ENCODE measurements around the gene UNC13C.
"Not testable (repeated sequence)": the region's sequence is repeated elsewhere in the genome, so short reads cannot be mapped to it uniquely, and the experiment has no call there.

UNC13C gene

DNA sequence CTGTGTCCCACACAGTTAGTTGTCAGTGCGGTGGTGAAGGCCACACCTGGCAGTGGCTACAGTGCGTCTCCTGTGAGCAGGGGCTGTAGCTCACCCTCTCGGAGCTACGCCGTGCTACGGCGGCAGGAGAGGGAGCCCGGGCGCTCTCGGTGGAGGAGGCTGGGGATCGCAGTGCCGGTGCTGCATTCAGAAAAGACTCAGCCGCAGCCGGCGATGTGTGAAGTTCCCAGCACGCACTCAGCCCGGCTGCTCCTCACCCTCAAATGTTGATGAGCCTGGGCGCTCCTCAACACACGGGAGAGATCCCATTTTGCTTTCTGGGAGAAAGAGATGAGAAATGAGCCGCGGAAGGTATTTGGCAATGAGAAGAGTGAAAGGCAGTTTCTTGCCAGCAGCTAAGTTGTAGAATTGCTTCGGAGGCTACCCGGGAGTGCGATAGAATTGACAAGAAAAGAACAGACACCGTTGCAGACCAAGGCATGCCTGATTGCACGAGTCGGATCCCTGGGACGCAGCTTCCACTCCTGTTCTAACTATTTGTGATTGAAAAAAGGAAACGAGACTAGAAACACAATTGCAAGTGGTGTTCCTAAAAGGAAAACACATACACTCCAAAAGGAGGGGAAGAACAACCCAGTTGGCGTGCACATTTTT lies at the start of gene UNC13C:
Gene UNC13C, plus strand, starts transcription at position 189 of the 654 bp plus-strand sequence. CDS start 34,463 bp downstream, outside the sequence.
- no peak for FAIRE-seq

GRCh38 chr15:53936137-53936536 lies 42.1 kb upstream of the UNC13C start:
- FAIRE-seq (no peak), DNase-seq (ENCODE audit: insufficient read length, low spot score) (no peak)

More for the DNA sequence above, at the start of gene UNC13C:
- DNase-seq (ENCODE audit: insufficient read length, low spot score): no peak

GRCh38 chr15:53937632-53938031 lies 40.6 kb upstream of the UNC13C start:
- not testable (repeated sequence) for FAIRE-seq; DNase-seq (ENCODE audit: insufficient read length, low spot score)

- FAIRE-seq (no peak), DNase-seq (ENCODE audit: insufficient read length, low spot score) (no peak)
These were observed 27.7 kb upstream of the UNC13C start for GRCh38 chr15:53950572-53950971.

DNA sequence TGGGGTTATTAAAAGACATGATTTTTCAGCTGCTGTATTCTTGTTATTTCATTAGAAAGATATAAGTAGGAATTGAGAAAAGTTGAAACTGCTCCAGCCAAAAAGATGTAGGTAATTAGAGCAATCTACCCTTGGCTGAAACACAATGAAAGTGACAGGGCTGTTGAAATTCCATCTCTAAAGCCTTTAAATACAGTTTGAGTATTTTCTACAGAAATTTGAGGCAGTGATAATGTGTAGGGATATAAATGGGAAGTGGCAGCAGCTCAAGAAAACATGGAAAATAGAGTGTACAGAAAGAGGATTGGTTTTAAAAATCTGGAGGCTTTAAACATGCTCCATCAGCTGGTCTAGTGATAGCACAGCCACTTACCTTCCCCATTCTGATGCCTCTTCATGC lies 22.8 kb upstream of the UNC13C start:
- DNase-seq (ENCODE audit: insufficient read length, low spot score) (no peak), FAIRE-seq (no peak)

DNA sequence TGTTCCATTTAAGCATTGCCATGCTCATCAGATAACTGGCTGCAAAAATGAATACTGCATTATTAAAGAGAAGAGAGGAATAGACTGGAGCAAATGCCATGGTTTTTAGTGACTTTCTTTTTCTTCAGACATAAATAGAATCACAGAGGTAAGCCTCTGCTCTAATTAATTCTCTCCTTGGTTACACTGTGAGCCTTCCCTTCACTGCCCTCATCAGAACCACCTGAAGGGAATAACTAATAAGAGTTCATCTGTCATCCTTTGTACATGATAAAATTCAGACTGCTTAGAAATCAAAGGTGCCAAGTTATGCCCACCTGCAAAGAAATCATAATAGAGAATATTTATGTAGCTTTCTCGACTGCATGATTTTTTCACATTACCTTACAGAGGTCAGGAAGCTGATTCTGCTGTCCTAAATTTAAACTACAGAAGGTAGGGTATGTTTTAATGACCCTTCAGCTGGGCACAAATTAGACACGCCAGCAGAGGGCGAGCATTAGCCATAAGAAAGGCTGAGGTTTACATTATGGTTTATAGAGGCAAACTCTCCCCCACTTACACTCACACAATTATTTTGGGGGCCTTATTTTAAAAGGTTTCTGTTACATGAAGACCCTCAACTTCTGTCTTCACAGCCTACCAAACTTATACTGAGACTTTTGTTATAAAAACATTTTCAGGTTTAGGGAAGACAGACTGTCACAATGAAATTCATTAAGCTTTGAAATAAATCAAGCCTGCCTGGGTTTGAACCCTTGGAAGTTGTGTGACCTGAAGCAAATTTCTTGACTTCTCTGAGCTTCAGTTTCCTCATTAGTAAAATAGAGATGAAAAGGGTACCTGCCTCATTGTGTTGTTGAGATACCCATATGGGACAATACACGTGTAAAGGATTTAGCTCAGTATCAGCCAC lies 15.3 kb upstream of the UNC13C start:
- FAIRE-seq (no peak), DNase-seq (ENCODE audit: insufficient read length, low spot score) (no peak)

DNA sequence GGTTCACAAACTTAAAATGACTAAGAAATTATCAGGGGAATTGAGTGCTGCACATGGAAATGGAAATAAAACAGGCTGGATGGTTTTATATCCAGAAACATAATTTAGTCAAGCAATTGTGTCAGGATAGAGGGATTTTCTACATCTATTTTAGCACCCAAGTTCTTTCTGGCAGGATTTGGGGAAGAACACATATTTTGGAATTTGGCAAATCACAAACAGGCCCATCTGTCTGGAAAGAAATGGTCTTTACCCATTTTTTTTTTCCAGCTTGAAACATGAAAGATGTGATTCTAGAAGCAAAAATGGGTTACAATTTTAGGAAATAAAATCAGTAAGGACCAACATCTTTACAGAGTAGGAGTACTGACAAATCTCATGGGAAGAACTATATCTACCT lies 14.4 kb upstream of the UNC13C start:
- FAIRE-seq (no peak), DNase-seq (ENCODE audit: insufficient read length, low spot score) (no peak)

- no peak for DNase-seq (ENCODE audit: insufficient read length, low spot score)
- no peak for FAIRE-seq
These were observed 4.1 kb upstream of the UNC13C start for GRCh38 chr15:53974121-53974520.

DNA sequence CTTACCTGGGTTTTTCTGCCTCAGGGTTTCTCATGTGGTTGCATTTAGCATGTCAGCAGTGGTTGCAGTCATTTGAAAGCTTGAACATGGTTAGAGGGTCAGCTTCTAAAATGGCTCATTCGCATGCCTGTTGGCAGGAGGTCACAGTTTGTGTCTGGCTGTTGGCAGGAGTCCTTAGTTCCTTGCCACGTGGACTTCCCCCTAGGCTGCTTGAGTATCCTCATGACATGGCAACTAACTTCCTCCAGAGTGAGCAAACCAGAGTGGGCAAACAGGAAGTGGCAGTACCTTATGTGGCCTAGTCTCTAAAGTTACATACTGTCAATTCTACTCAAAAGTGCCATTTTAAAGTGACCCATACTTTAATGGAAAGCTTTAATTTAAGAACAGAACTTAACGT lies 3.4 kb upstream of the UNC13C start:
- DNase-seq (ENCODE audit: insufficient read length, low spot score) (no peak), FAIRE-seq (no peak)

- no peak for DNase-seq (ENCODE audit: insufficient read length, low spot score)
- no peak for FAIRE-seq
These were observed 1.3 kb upstream of the UNC13C start for GRCh38 chr15:53976844-53977392.

DNA sequence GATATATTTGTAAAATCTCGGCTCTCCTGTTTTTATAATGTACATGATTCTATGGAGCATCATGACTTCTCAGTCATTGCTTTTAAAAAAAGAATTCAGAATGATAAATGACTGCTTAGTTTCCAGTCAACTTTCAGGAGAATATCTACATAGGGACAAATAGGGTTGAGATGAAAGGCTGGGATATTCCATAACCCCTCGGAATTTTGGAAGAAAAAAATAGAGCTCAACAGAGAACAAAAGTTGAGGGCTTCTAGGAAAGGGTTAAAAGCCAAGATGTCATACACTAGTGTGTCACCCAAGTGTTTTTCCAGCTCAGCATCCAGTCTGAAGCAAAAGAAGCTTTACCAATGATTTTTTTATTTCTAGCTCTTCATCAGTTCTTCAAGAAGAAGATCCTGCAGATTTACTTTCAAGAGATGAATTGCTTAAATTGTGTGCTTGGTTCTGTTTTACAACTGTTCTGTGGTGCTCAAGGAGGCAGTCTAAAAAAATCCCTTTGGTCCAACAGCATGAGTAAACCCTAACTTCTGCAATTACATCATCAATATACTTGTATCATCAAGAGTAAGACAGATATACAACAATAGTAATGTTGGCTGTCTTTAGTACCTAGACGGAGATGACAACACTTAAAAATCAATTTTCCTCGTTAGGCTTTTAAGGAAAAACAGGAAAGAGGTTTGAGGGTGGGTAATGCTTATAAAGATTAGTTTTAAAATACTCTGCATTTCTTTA lies 979 bp downstream of the UNC13C start:
- FAIRE-seq (no peak), DNase-seq (ENCODE audit: insufficient read length, low spot score) (no peak)

DNA sequence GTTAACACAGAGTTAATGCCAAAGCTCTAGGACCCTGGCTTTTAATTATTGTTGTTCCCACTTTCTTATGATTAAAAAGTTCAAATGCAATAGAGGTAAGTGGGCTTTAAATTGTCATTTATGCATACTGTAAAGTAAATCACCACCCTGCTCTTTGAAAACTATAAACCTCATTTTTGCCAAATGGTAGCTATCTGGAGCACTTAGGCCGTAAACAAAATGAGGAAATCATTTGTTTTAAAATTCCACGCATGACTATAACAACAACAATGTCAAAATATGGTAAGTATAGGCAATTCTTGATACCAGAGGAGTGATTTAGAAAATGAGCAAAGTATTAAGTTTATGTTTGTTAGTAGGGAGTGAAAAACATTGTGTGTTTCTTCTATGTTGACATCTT lies 1.8 kb downstream of the UNC13C start:
- FAIRE-seq: no peak
- no peak for DNase-seq (ENCODE audit: insufficient read length, low spot score)

DNA sequence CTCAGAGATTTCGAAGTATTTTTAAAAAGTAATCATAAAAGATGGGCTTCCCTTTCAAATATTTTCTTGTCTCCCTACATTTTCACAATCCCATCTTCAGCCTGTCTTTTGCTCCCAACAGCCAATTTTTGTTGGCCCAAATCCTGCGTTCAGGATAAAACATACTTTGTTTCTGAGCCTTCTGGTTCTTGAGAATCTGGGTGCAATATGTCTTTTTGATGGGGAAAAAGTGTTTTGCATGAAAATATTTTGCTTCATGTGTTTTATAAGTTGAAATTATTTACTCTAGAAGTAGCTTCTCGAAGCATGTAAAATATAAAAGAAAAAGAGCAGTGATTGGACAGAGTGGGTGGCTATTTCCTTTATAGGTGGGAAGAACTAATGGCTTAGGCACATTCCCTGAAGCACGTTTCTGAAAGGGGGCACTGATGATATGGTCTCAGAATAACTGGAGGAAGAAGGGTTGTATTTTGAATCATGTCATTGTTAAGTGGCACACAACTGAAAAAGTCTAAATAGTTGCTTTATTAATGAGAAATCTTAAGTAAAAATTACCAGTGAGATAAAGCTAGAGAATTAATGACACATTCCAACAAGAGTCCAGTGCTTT lies 3.9 kb downstream of the UNC13C start:
- DNase-seq (ENCODE audit: insufficient read length, low spot score) (no peak), FAIRE-seq (no peak)

DNA sequence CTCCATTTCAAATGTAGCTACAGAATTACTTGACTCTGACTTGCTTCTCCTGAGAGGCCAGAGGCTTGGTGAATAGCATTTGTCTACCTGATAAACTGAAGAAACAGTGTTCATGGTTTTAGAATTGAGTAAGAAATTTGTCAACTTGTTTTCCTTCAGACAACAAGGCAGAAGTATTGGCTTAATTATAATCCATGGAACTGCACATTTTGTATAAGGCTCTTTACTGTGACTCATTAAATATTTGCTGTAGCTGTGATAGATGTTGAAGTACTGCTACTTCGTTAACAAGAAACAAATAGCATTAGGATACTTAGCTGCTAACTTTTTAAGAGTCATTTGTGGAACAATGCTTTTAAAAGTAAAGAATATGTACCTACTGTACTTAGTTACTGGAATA lies 4.6 kb downstream of the UNC13C start:
- FAIRE-seq (no peak), DNase-seq (ENCODE audit: insufficient read length, low spot score) (no peak)

DNA sequence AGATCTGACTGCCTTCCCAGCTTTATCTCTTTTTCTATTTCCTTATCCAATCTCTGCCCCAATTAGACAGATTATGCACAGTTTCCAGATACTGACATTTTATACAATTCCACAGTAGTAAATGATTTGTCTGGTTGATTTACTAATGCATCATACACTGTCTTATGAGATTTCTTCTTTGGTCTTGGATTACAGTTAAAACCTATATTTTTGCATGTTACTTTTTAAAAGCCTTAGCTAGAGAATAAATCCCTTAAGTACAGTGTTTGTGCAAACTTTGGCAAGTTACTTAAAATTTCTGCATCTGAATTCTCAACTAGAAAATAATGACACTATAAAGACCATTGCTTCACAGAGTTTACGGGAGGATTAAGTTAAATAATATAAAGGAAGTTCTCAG lies 6.0 kb downstream of the UNC13C start:
- DNase-seq (ENCODE audit: insufficient read length, low spot score): no peak
- FAIRE-seq: no peak

DNA sequence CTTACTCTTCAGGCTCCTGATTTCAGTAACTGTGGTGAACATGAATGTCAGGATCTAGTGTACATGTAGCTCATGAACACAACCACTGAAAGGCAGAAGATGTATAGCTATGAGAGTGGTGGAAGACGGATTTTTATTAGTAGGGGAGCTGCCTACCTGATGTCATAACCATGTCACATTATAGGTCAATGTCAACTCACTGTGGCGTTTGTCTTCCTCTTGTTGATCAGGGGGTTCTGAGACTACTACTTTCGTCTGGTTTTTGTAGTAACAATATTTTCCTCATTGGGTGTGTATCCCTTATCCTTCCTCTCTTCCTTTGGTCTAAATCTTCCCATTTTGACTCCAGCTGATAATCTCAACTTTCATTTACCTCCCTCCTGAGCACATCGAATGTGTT lies 7.3 kb downstream of the UNC13C start:
- FAIRE-seq (no peak), DNase-seq (ENCODE audit: insufficient read length, low spot score) (no peak)

GRCh38 chr15:53987480-53987879 lies 9.2 kb downstream of the UNC13C start:
- no peak for DNase-seq (ENCODE audit: insufficient read length, low spot score)
- no peak for FAIRE-seq

GRCh38 chr15:54007256-54007655 lies 29.0 kb downstream of the UNC13C start:
- no peak for DNase-seq (ENCODE audit: insufficient read length, low spot score)
- FAIRE-seq: no peak

GRCh38 chr15:54011656-54012055 lies 33.4 kb downstream of the UNC13C start:
- FAIRE-seq: no peak

GRCh38 chr15:54014067-54014655 lies 35.9 kb downstream of the UNC13C start:
- FAIRE-seq (no peak), DNase-seq (ENCODE audit: insufficient read length, low spot score) (no peak)

More at GRCh38 chr15:54011656-54012055, 33.4 kb downstream of the UNC13C start:
- DNase-seq (ENCODE audit: insufficient read length, low spot score): no peak

Measured in GM19239 (cell line).